HL-60 (cell line): Measurements from ENCODE around the gene SLAMF9.

ENCODE experiments used
- DNase-seq, 2 experiments: peaks; one replicate each; pipeline ENCODE4 v3.0.0-alpha.2; 2010 to 2020; ENCODE audit warnings: low read depth in 1 of 2, low spot score in 1 of 2
- H3K27ac ChIP-seq: fragments of 250-450 bp; sonication (Bioruptor Pico); replicated peaks from 2 replicates; pipeline ENCODE4 v1.5.1; 2020; ENCODE audit warnings: mild to moderate bottlenecking, moderate library complexity
- H3K27me3 ChIP-seq: fragments of 250-450 bp; sonication (Bioruptor Pico); 2 replicates; pipeline ENCODE4 v1.5.1; 2021; ENCODE audit warnings: mild to moderate bottlenecking, moderate library complexity; ENCODE audit not compliant: insufficient read depth, poor library complexity, severe bottlenecking
- H3K4me3 ChIP-seq: replicated peaks from 2 replicates; pipeline ENCODE4 v1.5.1; 2011; ENCODE audit warnings: mild to moderate bottlenecking, control low read depth, low read length; ENCODE audit not compliant: insufficient read depth
- CTCF ChIP-seq: IDR thresholded peaks from one replicate; pipeline ENCODE4 v1.5.1; 2011; ENCODE audit warnings: low read length, control low read depth, inconsistent platforms; ENCODE audit not compliant: insufficient read depth
- GABPA ChIP-seq: IDR thresholded peaks from 2 replicates; pipeline ENCODE4 v1.6.1; 2012; ENCODE audit warnings: low read depth
- POLR2AphosphoS5 ChIP-seq: IDR thresholded peaks from 2 replicates; pipeline ENCODE4 v1.6.1; 2012; ENCODE audit warnings: low read depth
- REST ChIP-seq: IDR thresholded peaks from 2 replicates; pipeline ENCODE4 v1.6.1; 2012; ENCODE audit warnings: low read depth; ENCODE audit not compliant: insufficient replicate concordance
- SPI1 ChIP-seq: IDR thresholded peaks from 2 replicates; pipeline ENCODE4 v1.6.1; 2012; ENCODE audit warnings: low read depth, mild to moderate bottlenecking, borderline replicate concordance

SLAMF9 gene

DNA sequence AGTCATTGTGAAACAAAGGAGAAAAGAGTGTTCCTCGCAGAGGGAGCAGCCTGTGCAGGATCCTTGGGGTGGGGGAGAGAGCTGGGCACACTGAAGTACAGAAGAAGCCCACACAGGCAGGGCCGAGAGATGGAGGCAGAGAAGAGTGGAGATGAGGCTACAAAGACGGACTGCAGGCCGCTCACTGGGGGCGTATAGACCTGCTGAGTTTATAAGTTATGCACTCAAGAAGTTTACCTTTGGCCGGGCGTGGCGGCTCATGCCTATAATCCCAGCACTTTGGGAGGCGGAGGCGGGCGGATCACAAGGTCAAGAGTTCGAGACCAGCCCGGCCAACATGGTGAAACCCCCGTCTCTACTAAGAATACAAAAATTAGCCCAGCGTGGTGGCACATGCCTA lies 7.6 kb upstream of the SLAMF9 start:
- Histone ChIP-seq H3K4me3 (no peak overlapping the region), H3K27ac (no peak overlapping the region), H3K27me3 (peaks cover 2% of the 10 kb centered on the region)
- TF ChIP-seq REST: no peak
- no peak for TF ChIP-seq CTCF
- TF ChIP-seq SPI1: no peak
- TF ChIP-seq POLR2AphosphoS5: no peak
- no peak for TF ChIP-seq GABPA
- no peak for DNase-seq

- Histone ChIP-seq H3K27ac (no peak overlapping the region), H3K4me3 (no peak overlapping the region)
- DNase-seq: no peak
Measured at GRCh38 chr1:159960721-159961381, 6.8 kb upstream of the SLAMF9 start.

More at GRCh38 chr1:159960721-159961381, 6.8 kb upstream of the SLAMF9 start:
- H3K27me3 ChIP-seq: peaks cover 2% of the 10 kb centered on the region
- TF ChIP-seq GABPA: no peak
- no peak for TF ChIP-seq REST
- no peak for TF ChIP-seq SPI1
- TF ChIP-seq POLR2AphosphoS5: no peak
- TF ChIP-seq CTCF: no peak
